Gastroesophageal sphincter (tissue), 4 donors: Measurements from ENCODE around the gene MBNL1. TPM values are rescaled to one million over a fixed set of nuclear protein-coding genes. Genes with fewer than 3 reads are reported as not detected.

Source experiments
- ATAC-seq: fragments of 150-250 bp; one replicate; pipeline ENCODE4 v1.9.1; 2016; ENCODE audit warnings: mild to moderate bottlenecking, moderate library complexity
- H3K27ac ChIP-seq, 4 donors: fragments of 200-600 bp; sonication (generic) in 3 of 4; 1 replicate in 3 of 4; 2 replicates in 1 of 4; pipeline ENCODE4 v1.5.1; 2016 to 2019
- H3K27me3 ChIP-seq: fragments of 200-600 bp; sonication (generic); one replicate; pipeline ENCODE4 v1.5.1; 2019
- H3K36me3 ChIP-seq, 2 donors: fragments of 200-600 bp; sonication (generic); one replicate each; pipeline ENCODE4 v1.5.1; 2019; ENCODE audit warnings: control low read depth in 1 of 2
- H3K4me1 ChIP-seq, 3 donors: fragments of 200-600 bp; sonication (generic); 1 replicate in 2 of 3; 2 replicates in 1 of 3; pipeline ENCODE4 v1.5.1; 2016 to 2019; ENCODE audit warnings: control low read depth in 2 of 3
- H3K4me3 ChIP-seq, 2 donors: fragments of 200-600 bp; sonication (generic); one replicate each; pipeline ENCODE4 v1.5.1; 2019; ENCODE audit warnings: mild to moderate bottlenecking in 1 of 2, moderate library complexity in 1 of 2
- H3K9me3 ChIP-seq, 3 donors: fragments of 200-600 bp; sonication (generic); one replicate each; pipeline ENCODE4 v1.5.1; 2017 to 2019; ENCODE audit warnings: control low read depth in 2 of 3
- CTCF ChIP-seq, 4 experiments: fragments of 200-600 bp in 2 of 4; fragments of 450-650 bp in 2 of 4; sonication (generic) in 1 of 4; IDR thresholded peaks; one replicate each; pipeline ENCODE4 v1.5.1; 2017 to 2019; ENCODE audit warnings: antibody characterized with exemption in 4 of 4, mild to moderate bottlenecking in 2 of 4, moderate library complexity in 2 of 4
- EP300 ChIP-seq: sonication (generic); formaldehyde crosslinking; IDR thresholded peaks from one replicate; pipeline ENCODE4 v1.6.1; 2017; ENCODE audit warnings: antibody characterized with exemption, mild to moderate bottlenecking
- POLR2A ChIP-seq, 2 donors: fragments of 450-650 bp; IDR thresholded peaks; one replicate each; pipeline ENCODE4 v1.6.1; 2017; ENCODE audit warnings: antibody characterized with exemption in 2 of 2, mild to moderate bottlenecking in 2 of 2, moderate library complexity in 1 of 2
- POLR2AphosphoS5 ChIP-seq: sonication (generic); formaldehyde crosslinking; IDR thresholded peaks from one replicate; pipeline ENCODE4 v1.6.1; 2017; ENCODE audit warnings: antibody characterized with exemption
- WGBS, 2 donors: methylation state at CpG; one replicate each; pipeline ENCODE4 v1.1.5; 2018; ENCODE audit warnings: low coverage in 1 of 2; 5-methylcytosine and 5-hydroxymethylcytosine counted together
- total RNA-seq, 4 donors: library from RNA; depleted of rRNA; stranded (reverse); fragments of >200 nt; gene quantifications; one replicate each; pipeline ENCODE4 v1.1.0, GENCODE V29; 2016

MBNL1 gene
- total RNA-seq, 4 donors from 2014 or later: 623 to 745 (median 684) TPM

GRCh38 chr3:152232679-152233078 lies 36.0 kb upstream of the MBNL1 start:
- H3K4me1 ChIP-seq: peaks cover 0 to 6% (median 0%) of the 10 kb centered on the region in 3 donors
- TF ChIP-seq CTCF (IDR thresholded peaks at IDR 0.05) (no peak), EP300 (no peak), POLR2A (IDR thresholded peaks at IDR 0.05) (no peak), POLR2AphosphoS5 (no peak)
- no peaks in the 10 kb centered on the region for H3K27me3 ChIP-seq
- H3K27ac ChIP-seq: no peak overlapping the region
- no peaks in the 10 kb centered on the region for H3K36me3 ChIP-seq
- WGBS, 2 donors: 88 to 93% methylated on average over 2 of the region's 2 CpGs
- no peaks in the 10 kb centered on the region for H3K9me3 ChIP-seq
- no peak overlapping the region for H3K4me3 ChIP-seq
- no peak for ATAC-seq

- Histone ChIP-seq H3K27ac (no peak overlapping the region), H3K4me3 (no peak overlapping the region), H3K27me3 (no peaks in the 10 kb centered on the region), H3K9me3 (no peaks in the 10 kb centered on the region), H3K4me1 (peaks cover 0 to 6% (median 0%) of the 10 kb centered on the region in 3 donors), H3K36me3 (no peaks in the 10 kb centered on the region)
- no peak for ATAC-seq
- TF ChIP-seq EP300 (no peak), POLR2A (IDR thresholded peaks at IDR 0.05) (no peak)
- 85 to 92% methylated on average over 3 of the region's 3 CpGs for WGBS, 2 donors
These were observed 33.9 kb upstream of the MBNL1 start for GRCh38 chr3:152234657-152235375.

- Histone ChIP-seq H3K27ac (no peak overlapping the region), H3K4me1 (peaks cover 0 to 6% (median 0%) of the 10 kb centered on the region in 3 donors), H3K36me3 (no peaks in the 10 kb centered on the region), H3K9me3 (no peaks in the 10 kb centered on the region), H3K4me3 (no peak overlapping the region), H3K27me3 (no peaks in the 10 kb centered on the region)
- WGBS, 2 donors: 58 to 71% methylated on average over 1 of the region's 1 CpG
- no peak for ATAC-seq
- TF ChIP-seq POLR2A (IDR thresholded peaks at IDR 0.05) (no peak), POLR2AphosphoS5 (no peak), CTCF (IDR thresholded peaks at IDR 0.05) (no peak), EP300 (no peak)
These were observed 32.9 kb upstream of the MBNL1 start for GRCh38 chr3:152235709-152236298.

GRCh38 chr3:152236716-152237115 lies 32.0 kb upstream of the MBNL1 start:
- Histone ChIP-seq H3K36me3 (no peaks in the 10 kb centered on the region), H3K27me3 (no peaks in the 10 kb centered on the region), H3K27ac (no peak overlapping the region), H3K4me1 (peaks cover 0 to 6% (median 0%) of the 10 kb centered on the region in 3 donors), H3K9me3 (no peaks in the 10 kb centered on the region), H3K4me3 (no peak overlapping the region)
- TF ChIP-seq POLR2AphosphoS5: no peak
- no peak for TF ChIP-seq CTCF (IDR thresholded peaks at IDR 0.05)
- no peak for TF ChIP-seq EP300
- no peak for TF ChIP-seq POLR2A (IDR thresholded peaks at IDR 0.05)
- ATAC-seq: no peak

GRCh38 chr3:152241142-152242017 lies 27.3 kb upstream of the MBNL1 start:
- Histone ChIP-seq H3K4me1 (peaks cover 0 to 22% (median 0%) of the 10 kb centered on the region in 3 donors), H3K36me3 (no peaks in the 10 kb centered on the region), H3K4me3 (no peak overlapping the region), H3K27ac (no peak overlapping the region), H3K9me3 (no peaks in the 10 kb centered on the region), H3K27me3 (no peaks in the 10 kb centered on the region)
- WGBS, 2 donors: 70 to 79% methylated on average over 2 of the region's 2 CpGs
- no peak for ATAC-seq
- TF ChIP-seq POLR2AphosphoS5 (no peak), POLR2A (IDR thresholded peaks at IDR 0.05) (no peak), EP300 (no peak), CTCF (IDR thresholded peaks at IDR 0.05) (no peak)
